ENCODE measurements around the gene TNP2. TPM values are rescaled to one million over a fixed set of nuclear protein-coding genes. Genes with fewer than 3 reads are reported as not detected.

The TNP2 gene
- total RNA-seq, 1 donor from 2014 or later: not detected

GRCh38 chr16:11298143-11298900, 29.2 kb upstream of the TNP2 start:
- TF ChIP-seq, protein P1, sequence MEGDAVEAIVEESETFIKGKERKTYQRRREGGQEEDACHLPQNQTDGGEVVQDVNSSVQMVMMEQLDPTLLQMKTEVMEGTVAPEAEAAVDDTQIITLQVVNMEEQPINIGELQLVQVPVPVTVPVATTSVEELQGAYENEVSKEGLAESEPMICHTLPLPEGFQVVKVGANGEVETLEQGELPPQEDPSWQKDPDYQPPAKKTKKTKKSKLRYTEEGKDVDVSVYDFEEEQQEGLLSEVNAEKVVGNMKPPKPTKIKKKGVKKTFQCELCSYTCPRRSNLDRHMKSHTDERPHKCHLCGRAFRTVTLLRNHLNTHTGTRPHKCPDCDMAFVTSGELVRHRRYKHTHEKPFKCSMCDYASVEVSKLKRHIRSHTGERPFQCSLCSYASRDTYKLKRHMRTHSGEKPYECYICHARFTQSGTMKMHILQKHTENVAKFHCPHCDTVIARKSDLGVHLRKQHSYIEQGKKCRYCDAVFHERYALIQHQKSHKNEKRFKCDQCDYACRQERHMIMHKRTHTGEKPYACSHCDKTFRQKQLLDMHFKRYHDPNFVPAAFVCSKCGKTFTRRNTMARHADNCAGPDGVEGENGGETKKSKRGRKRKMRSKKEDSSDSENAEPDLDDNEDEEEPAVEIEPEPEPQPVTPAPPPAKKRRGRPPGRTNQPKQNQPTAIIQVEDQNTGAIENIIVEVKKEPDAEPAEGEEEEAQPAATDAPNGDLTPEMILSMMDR (IDR thresholded peaks at IDR 0.05): no peak
- Histone ChIP-seq H3K4me1 (peaks cover 17% of the 10 kb centered on the region), H3K27me3 (no peaks in the 10 kb centered on the region), H3K27ac (peak overlapping the region; percentile 71), H3K9me3 (no peaks in the 10 kb centered on the region), H3K36me3 (no peaks in the 10 kb centered on the region), H3K4me3 (no peak overlapping the region)
- intact Hi-C loops (cut with DNase I): no loop called here
- no peak for ATAC-seq
- no peak for DNase-seq

DNA sequence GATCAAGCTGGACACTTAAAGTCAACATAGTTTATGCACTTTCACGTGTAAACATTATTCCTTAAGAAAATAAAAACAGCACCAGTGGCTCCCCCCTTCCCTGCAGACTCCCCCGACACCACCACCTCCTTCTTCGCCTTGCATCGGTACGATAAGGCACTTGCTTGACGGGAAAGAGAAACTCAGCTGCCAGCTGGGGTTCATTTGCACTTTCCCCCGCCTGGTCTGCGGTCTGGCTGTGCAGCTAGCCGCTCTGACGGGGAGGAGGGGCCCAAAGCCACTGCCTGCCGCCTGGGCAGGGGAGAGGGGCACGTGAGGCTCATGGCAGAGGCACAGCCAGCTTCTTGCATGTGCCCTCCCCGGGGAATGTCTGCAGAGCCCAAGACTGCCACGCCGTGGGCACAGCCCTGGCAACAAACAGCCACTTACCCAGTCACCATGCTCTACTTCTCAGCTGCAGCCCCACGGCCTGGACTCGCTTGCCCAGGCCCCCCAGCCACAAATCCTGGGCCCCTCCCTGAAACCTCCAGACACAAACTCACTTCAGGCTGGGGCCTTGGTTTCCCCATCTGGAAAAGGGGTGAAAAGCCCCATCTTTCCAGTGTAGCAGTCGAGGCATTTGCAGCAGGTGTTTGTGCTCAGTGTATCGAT, 28.5 kb upstream of the TNP2 start:
- intact Hi-C loops (cut with DNase I): no loop called here
- Histone ChIP-seq H3K27ac (peak overlapping the region; percentile 71), H3K27me3 (no peaks in the 10 kb centered on the region)

DNA sequence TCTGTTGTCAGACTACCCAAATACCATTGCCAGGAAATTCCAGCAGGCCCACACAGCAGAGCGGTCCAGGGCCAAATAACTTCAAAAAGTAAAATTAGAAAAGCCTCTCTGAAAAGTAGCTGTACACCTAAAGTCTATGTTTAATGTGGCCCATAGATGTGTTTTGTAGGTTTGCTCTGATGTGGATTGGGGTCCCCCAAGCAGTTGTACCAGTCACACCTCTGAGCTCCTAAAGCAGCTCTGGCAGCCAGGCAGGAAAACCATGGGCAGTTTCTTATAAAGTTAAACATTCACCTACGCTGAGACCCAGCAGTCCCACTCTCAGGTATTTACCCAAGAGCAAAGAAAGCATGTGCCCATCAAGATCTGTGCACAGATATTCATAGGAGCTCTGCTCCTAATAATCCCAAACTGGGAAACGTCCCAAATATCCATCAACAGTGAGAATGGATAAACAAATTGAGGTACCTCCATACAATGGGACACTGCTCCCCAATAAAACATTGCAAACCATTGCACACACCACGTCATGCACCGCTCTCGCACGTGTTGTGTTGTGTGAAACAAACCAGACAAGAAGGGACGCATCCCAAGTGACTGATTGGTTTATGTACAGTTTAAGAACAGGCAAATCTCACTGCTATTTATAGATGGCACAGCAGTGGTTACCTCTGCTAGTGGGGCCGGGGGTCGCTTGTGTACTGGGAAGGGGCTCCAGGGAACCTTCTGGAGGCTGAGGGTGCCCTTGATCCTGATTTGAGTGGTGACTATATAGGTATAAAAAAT, 27.8 kb upstream of the TNP2 start:
- no peak for DNase-seq
- ATAC-seq: peak; percentile 51
- peak overlapping the region; percentile 71 for H3K27ac ChIP-seq
- TF ChIP-seq, protein P1 (IDR thresholded peaks at IDR 0.05): no peak
- H3K9me3 ChIP-seq: no peaks in the 10 kb centered on the region
- H3K4me3 ChIP-seq: peak overlapping the region; percentile 16
- intact Hi-C loops (cut with DNase I): no loop called here
- peaks cover 17% of the 10 kb centered on the region for H3K4me1 ChIP-seq
- H3K36me3 ChIP-seq: no peaks in the 10 kb centered on the region
- no peaks in the 10 kb centered on the region for H3K27me3 ChIP-seq

More for the DNA sequence above, 28.5 kb upstream of the TNP2 start:
- Histone ChIP-seq H3K4me3 (peak overlapping the region; percentile 16), H3K36me3 (no peaks in the 10 kb centered on the region), H3K9me3 (no peaks in the 10 kb centered on the region), H3K4me1 (peaks cover 17% of the 10 kb centered on the region)
- ATAC-seq: peak; percentile 96
- DNase-seq: peak; percentile 91
- TF ChIP-seq, protein P1 (IDR thresholded peaks at IDR 0.05): peak; percentile 10

- ATAC-seq (no peak), DNase-seq (no peak)
- TF ChIP-seq, protein P1 (IDR thresholded peaks at IDR 0.05): no peak
- no peak overlapping the region for H3K4me3 ChIP-seq
- no peaks in the 10 kb centered on the region for H3K9me3 ChIP-seq
- no peaks in the 10 kb centered on the region for H3K27me3 ChIP-seq
- no peak overlapping the region for H3K27ac ChIP-seq
- no peaks in the 10 kb centered on the region for H3K36me3 ChIP-seq
- H3K4me1 ChIP-seq: peaks cover 17% of the 10 kb centered on the region
- intact Hi-C loops (cut with DNase I): no loop called here
Observed at GRCh38 chr16:11296351-11296705, 27.2 kb upstream of the TNP2 start.

GRCh38 chr16:11295672-11296071, 26.5 kb upstream of the TNP2 start:
- TF ChIP-seq, protein P1 (IDR thresholded peaks at IDR 0.05): no peak
- Histone ChIP-seq H3K4me3 (no peak overlapping the region), H3K4me1 (peaks cover 17% of the 10 kb centered on the region), H3K36me3 (no peaks in the 10 kb centered on the region), H3K27ac (no peak overlapping the region), H3K27me3 (no peaks in the 10 kb centered on the region), H3K9me3 (no peaks in the 10 kb centered on the region)
- DNase-seq (no peak), ATAC-seq (no peak)
- intact Hi-C loops (cut with DNase I): no loop called here

Data from upper lobe of right lung (tissue), 1 donor.